ENCODE results near the gene A1CF. TPM values are rescaled to one million over a fixed set of nuclear protein-coding genes. Genes with fewer than 3 reads are reported as not detected.
"Not testable (repeated sequence)": the region's sequence is repeated elsewhere in the genome, so short reads cannot be mapped to it uniquely, and the experiment has no call there.

A1CF gene
- total RNA-seq, 1 experiment from 2014 or later = not detected

- H3K27me3 ChIP-seq, H3K9me3 ChIP-seq, H3K36me3 ChIP-seq, H3K4me3 ChIP-seq, DNase-seq: not testable (repeated sequence)
Observed at GRCh38 chr10:50766774-50767513, 118.5 kb downstream of the A1CF start.

Other genes starting within 250 kb of the A1CF start
- 0.43 and 0.64 TPM in 2 replicates for gene ASAH2B, start 145.7 kb downstream of the A1CF start, total RNA-seq (2014; rRNA removed; shearing (Covaris generic); ENCODE audit: low replicate concordance)
- gene PRKG1, start 188.9 kb upstream of the A1CF start, total RNA-seq (2014; rRNA removed; shearing (Covaris generic); ENCODE audit: low replicate concordance) = 3.9 and 5.9 TPM in 2 replicates